OCI-LY7 (cell line): ENCODE results near the gene PTHLH.

Experiments used
- EZH2phosphoT487 ChIP-seq: fragments of 200-600 bp; sonication (generic); IDR thresholded peaks from 2 replicates; pipeline ENCODE4 v1.6.1; 2018; ENCODE audit warnings: low read depth, borderline replicate concordance, mild to moderate bottlenecking, mixed run types, antibody characterized with exemption, low read length, moderate library complexity, mixed read lengths
- TF ChIP-seq, protein P1 (sequence below): fragments of 200-600 bp; sonication (generic); conservative IDR thresholded peaks from 2 replicates; pipeline ENCODE4 v1.5.1; 2014; ENCODE audit warnings: mild to moderate bottlenecking, antibody characterized with exemption, low read length, moderate library complexity, mixed read lengths

GRCh38 chr12:27965411-27965810 is 7.1 kb downstream of the PTHLH start:
- TF ChIP-seq, protein P1, sequence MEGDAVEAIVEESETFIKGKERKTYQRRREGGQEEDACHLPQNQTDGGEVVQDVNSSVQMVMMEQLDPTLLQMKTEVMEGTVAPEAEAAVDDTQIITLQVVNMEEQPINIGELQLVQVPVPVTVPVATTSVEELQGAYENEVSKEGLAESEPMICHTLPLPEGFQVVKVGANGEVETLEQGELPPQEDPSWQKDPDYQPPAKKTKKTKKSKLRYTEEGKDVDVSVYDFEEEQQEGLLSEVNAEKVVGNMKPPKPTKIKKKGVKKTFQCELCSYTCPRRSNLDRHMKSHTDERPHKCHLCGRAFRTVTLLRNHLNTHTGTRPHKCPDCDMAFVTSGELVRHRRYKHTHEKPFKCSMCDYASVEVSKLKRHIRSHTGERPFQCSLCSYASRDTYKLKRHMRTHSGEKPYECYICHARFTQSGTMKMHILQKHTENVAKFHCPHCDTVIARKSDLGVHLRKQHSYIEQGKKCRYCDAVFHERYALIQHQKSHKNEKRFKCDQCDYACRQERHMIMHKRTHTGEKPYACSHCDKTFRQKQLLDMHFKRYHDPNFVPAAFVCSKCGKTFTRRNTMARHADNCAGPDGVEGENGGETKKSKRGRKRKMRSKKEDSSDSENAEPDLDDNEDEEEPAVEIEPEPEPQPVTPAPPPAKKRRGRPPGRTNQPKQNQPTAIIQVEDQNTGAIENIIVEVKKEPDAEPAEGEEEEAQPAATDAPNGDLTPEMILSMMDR = no peak
- no peak for TF ChIP-seq EZH2phosphoT487
